Neural cell (in vitro differentiated cells): Measurements from ENCODE around the gene PIP5K1B. TPM values are rescaled to one million over a fixed set of nuclear protein-coding genes. Genes with fewer than 3 reads are reported as not detected.

ENCODE experiments used
- H2AFZ ChIP-seq: fragments of 200-600, 300-800 bp; sonication (generic), shearing (Covaris generic); 2 replicates; pipeline ENCODE4 v1.6.0; 2014; ENCODE audit warnings: low read depth, mild to moderate bottlenecking, antibody characterized with exemption, low read length, moderate library complexity
- H3F3A ChIP-seq: fragments of 200-600 bp; shearing (Covaris generic); 2 replicates; pipeline ENCODE4 v1.6.1; 2016; ENCODE audit warnings: mild to moderate bottlenecking, moderate library complexity, mixed read lengths, antibody characterized with exemption, low read length; ENCODE audit not compliant: insufficient read depth, poor library complexity, severe bottlenecking
- H3K27ac ChIP-seq: fragments of 200-600, 300-800 bp; sonication (generic), shearing (Covaris generic); 2 replicates; pipeline ENCODE4 v1.5.1; 2014; ENCODE audit warnings: mild to moderate bottlenecking, low read length, moderate library complexity
- H3K27me3 ChIP-seq: fragments of 300-800, 200-600 bp; sonication (generic), shearing (Covaris generic); 2 replicates; pipeline ENCODE4 v1.6.0; 2014; ENCODE audit warnings: mild to moderate bottlenecking, low read depth, low read length, moderate library complexity; ENCODE audit not compliant: insufficient read depth
- H3K36me3 ChIP-seq: fragments of 300-800, 200-600 bp; sonication (generic), shearing (Covaris generic); 2 replicates; pipeline ENCODE4 v1.5.1; 2014; ENCODE audit warnings: mild to moderate bottlenecking, antibody characterized with exemption, low read length, moderate library complexity; ENCODE audit not compliant: insufficient read depth
- H3K4me2 ChIP-seq: fragments of 300-800, 200-600 bp; sonication (generic), shearing (Covaris generic); 2 replicates; pipeline ENCODE4 v1.6.0; 2014; ENCODE audit warnings: mild to moderate bottlenecking, low read length
- H3K4me3 ChIP-seq: fragments of 300-800, 200-600 bp; sonication (generic), shearing (Covaris generic); 2 replicates; pipeline ENCODE4 v1.5.1; 2014; ENCODE audit warnings: mild to moderate bottlenecking, low read length, moderate library complexity
- H3K79me2 ChIP-seq: fragments of 200-600 bp; shearing (Covaris generic); replicated peaks from 2 replicates; pipeline ENCODE4 v1.6.0; 2014; ENCODE audit warnings: mild to moderate bottlenecking, low read length, moderate library complexity; ENCODE audit not compliant: insufficient read depth
- H3K9ac ChIP-seq: fragments of 300-800, 200-600 bp; sonication (generic), shearing (Covaris generic); 2 replicates; pipeline ENCODE4 v1.6.1; 2016; ENCODE audit warnings: mild to moderate bottlenecking, low read length, mixed read lengths
- H3K9me2 ChIP-seq: fragments of 200-600 bp; shearing (Covaris generic); 2 replicates; pipeline ENCODE4 v1.6.1; 2016; ENCODE audit warnings: mild to moderate bottlenecking, low read length, mixed read lengths; ENCODE audit not compliant: insufficient read depth
- H3K9me3 ChIP-seq: fragments of 200-600, 300-800 bp; sonication (generic), shearing (Covaris generic); 2 replicates; pipeline ENCODE4 v1.6.1; 2016; ENCODE audit warnings: mild to moderate bottlenecking, mixed run types, low read length, moderate library complexity, mixed read lengths
- H4K20me1 ChIP-seq: fragments of 200-600 bp; shearing (Covaris generic); 2 replicates; pipeline ENCODE4 v1.6.1; 2016; ENCODE audit warnings: mild to moderate bottlenecking, mixed run types; ENCODE audit not compliant: insufficient read depth
- CTCF ChIP-seq: fragments of 450-650 bp; IDR thresholded peaks from 2 replicates; pipeline ENCODE4 v1.5.1; 2014; ENCODE audit warnings: antibody characterized with exemption, mild to moderate bottlenecking, moderate library complexity; ENCODE audit not compliant: poor library complexity, severe bottlenecking
- EP300 ChIP-seq: fragments of 450-650 bp; conservative IDR thresholded peaks from 2 replicates; pipeline ENCODE4 v1.6.1; 2014; ENCODE audit warnings: antibody characterized with exemption, mild to moderate bottlenecking, moderate library complexity; ENCODE audit not compliant: poor library complexity, severe bottlenecking
- EZH2 ChIP-seq: fragments of 200-600, 300-800 bp; shearing (Covaris generic), sonication (generic); IDR thresholded peaks from 2 replicates; pipeline ENCODE4 v1.6.1; 2014; ENCODE audit warnings: antibody characterized with exemption, low read length, borderline replicate concordance, mild to moderate bottlenecking; ENCODE audit not compliant: insufficient read depth, poor library complexity, severe bottlenecking
- MXI1 ChIP-seq: fragments of 450-650 bp; conservative IDR thresholded peaks from 2 replicates; pipeline ENCODE4 v1.6.1; 2014; ENCODE audit warnings: antibody characterized with exemption, mild to moderate bottlenecking; ENCODE audit not compliant: poor library complexity, severe bottlenecking
- POLR2AphosphoS5 ChIP-seq: IDR thresholded peaks from 2 replicates; pipeline ENCODE4 v1.6.1; 2012
- RAD21 ChIP-seq: fragments of 450-650 bp; conservative IDR thresholded peaks from 2 replicates; pipeline ENCODE4 v1.6.1; 2014; ENCODE audit warnings: antibody characterized with exemption, mild to moderate bottlenecking, moderate library complexity
- SMC3 ChIP-seq: fragments of 450-650 bp; conservative IDR thresholded peaks from 2 replicates; pipeline ENCODE4 v1.6.1; 2014; ENCODE audit warnings: antibody characterized with exemption, mild to moderate bottlenecking, moderate library complexity; ENCODE audit not compliant: poor library complexity
- TAF1 ChIP-seq: IDR thresholded peaks from 2 replicates; pipeline ENCODE4 v1.6.1; 2012; ENCODE audit warnings: low read depth
- polyA plus RNA-seq: library from polyadenylated mRNA; depleted of rRNA; stranded (reverse); fragments of >200 nt; gene quantifications from 2 replicates; pipeline ENCODE4 v1.2.3, GENCODE V29; 2014
- TF ChIP-seq, protein P1 (sequence below): IDR thresholded peaks from 2 replicates; pipeline ENCODE4 v1.6.1; 2012; ENCODE audit warnings: borderline replicate concordance

Gene PIP5K1B
- polyA plus RNA-seq, 1 donor from 2014 or later = 1.5 TPM

DNA sequence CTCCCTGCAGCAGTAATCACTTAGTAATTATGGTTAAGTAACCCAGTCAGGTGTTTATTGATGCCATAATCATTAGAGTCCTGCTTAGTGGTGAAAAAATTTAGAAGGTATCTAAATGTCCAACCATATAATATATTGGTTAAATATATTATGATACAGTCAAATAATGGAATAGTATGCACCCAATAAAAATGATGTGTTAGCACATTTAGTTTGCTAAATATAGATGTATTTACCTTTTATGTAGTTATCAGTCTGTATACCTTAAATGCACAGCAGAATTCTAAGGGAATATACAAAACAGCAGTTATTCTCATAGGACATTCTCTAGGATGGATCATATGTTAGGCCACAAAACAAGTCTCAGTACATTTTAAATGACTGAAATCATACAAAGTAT lies 218.4 kb downstream of the PIP5K1B start:
- H3K9ac ChIP-seq = no peak overlapping the region
- H3K4me3 ChIP-seq = no peak overlapping the region
- no peaks in the 10 kb centered on the region for H3K9me2 ChIP-seq
- no peaks in the 10 kb centered on the region for H3K27me3 ChIP-seq
- no peak overlapping the region for H3K27ac ChIP-seq
- H3K9me3 ChIP-seq = no peaks in the 10 kb centered on the region
- H2AFZ ChIP-seq = no peak overlapping the region
- H3F3A ChIP-seq = no peaks in the 10 kb centered on the region
- TF ChIP-seq, protein P1, sequence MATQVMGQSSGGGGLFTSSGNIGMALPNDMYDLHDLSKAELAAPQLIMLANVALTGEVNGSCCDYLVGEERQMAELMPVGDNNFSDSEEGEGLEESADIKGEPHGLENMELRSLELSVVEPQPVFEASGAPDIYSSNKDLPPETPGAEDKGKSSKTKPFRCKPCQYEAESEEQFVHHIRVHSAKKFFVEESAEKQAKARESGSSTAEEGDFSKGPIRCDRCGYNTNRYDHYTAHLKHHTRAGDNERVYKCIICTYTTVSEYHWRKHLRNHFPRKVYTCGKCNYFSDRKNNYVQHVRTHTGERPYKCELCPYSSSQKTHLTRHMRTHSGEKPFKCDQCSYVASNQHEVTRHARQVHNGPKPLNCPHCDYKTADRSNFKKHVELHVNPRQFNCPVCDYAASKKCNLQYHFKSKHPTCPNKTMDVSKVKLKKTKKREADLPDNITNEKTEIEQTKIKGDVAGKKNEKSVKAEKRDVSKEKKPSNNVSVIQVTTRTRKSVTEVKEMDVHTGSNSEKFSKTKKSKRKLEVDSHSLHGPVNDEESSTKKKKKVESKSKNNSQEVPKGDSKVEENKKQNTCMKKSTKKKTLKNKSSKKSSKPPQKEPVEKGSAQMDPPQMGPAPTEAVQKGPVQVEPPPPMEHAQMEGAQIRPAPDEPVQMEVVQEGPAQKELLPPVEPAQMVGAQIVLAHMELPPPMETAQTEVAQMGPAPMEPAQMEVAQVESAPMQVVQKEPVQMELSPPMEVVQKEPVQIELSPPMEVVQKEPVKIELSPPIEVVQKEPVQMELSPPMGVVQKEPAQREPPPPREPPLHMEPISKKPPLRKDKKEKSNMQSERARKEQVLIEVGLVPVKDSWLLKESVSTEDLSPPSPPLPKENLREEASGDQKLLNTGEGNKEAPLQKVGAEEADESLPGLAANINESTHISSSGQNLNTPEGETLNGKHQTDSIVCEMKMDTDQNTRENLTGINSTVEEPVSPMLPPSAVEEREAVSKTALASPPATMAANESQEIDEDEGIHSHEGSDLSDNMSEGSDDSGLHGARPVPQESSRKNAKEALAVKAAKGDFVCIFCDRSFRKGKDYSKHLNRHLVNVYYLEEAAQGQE = no peak
- TF ChIP-seq SMC3 (no peak), MXI1 (no peak), CTCF (no peak), POLR2AphosphoS5 (no peak), EZH2 (no peak), RAD21 (no peak), TAF1 (no peak), EP300 (no peak)
- no peaks in the 10 kb centered on the region for H4K20me1 ChIP-seq
- no peaks in the 10 kb centered on the region for H3K79me2 ChIP-seq
- H3K36me3 ChIP-seq = no peaks in the 10 kb centered on the region
- H3K4me2 ChIP-seq = no peak overlapping the region

GRCh38 chr9:68925175-68925574 lies 220.1 kb downstream of the PIP5K1B start:
- Histone ChIP-seq H3K79me2 (no peaks in the 10 kb centered on the region), H4K20me1 (no peaks in the 10 kb centered on the region), H3K27me3 (no peaks in the 10 kb centered on the region), H3K36me3 (no peaks in the 10 kb centered on the region), H3K9me3 (no peaks in the 10 kb centered on the region), H3F3A (no peaks in the 10 kb centered on the region), H3K9me2 (no peaks in the 10 kb centered on the region), H3K4me2 (no peak overlapping the region), H3K4me3 (no peak overlapping the region), H3K27ac (no peak overlapping the region), H3K9ac (no peak overlapping the region), H2AFZ (no peak overlapping the region)
- no peak for TF ChIP-seq SMC3
- TF ChIP-seq EZH2 = no peak
- TF ChIP-seq TAF1 = no peak
- TF ChIP-seq, protein P1 = no peak
- TF ChIP-seq RAD21 = no peak
- no peak for TF ChIP-seq EP300
- TF ChIP-seq CTCF = no peak
- TF ChIP-seq POLR2AphosphoS5 = no peak
- TF ChIP-seq MXI1 = no peak
